Lower lobe of right lung (tissue), 2 donors: ENCODE data around the gene CSNK1D. TPM values are rescaled to one million over a fixed set of nuclear protein-coding genes. Genes with fewer than 3 reads are reported as not detected.
A peak's percentile ranks its signal among the peaks of the same experiment; 100 is the strongest.
"Not testable (repeated sequence)": the region's sequence is repeated elsewhere in the genome, so short reads cannot be mapped to it uniquely, and the experiment has no call there.

Experiments used
- ATAC-seq, 2 donors: fragments of 200-7000 bp; cut with Tn5 transposase; one replicate each; pipeline ENCODE4 v1.9.1; 2020 to 2022; ENCODE audit warnings: mild to moderate bottlenecking in 2 of 2, moderate library complexity in 2 of 2
- DNase-seq: peaks from one replicate; pipeline ENCODE4 v3.0.0-alpha.2; 2020
- H3K27ac ChIP-seq: fragments of 200-600 bp; one replicate; pipeline ENCODE4 v1.8.0; 2022
- H3K27me3 ChIP-seq: fragments of 200-600 bp; one replicate; pipeline ENCODE4 v1.8.0; 2022; ENCODE audit warnings: low read depth
- H3K36me3 ChIP-seq: fragments of 200-600 bp; one replicate; pipeline ENCODE4 v1.8.0; 2022; ENCODE audit warnings: mild to moderate bottlenecking
- H3K4me1 ChIP-seq: fragments of 200-600 bp; one replicate; pipeline ENCODE4 v1.8.0; 2022
- H3K4me3 ChIP-seq: fragments of 200-600 bp; one replicate; pipeline ENCODE4 v1.8.0; 2022; ENCODE audit warnings: mild to moderate bottlenecking
- H3K9me3 ChIP-seq: fragments of 200-600 bp; one replicate; pipeline ENCODE4 v1.8.0; 2022
- CTCF ChIP-seq: fragments of 200-600 bp; IDR thresholded peaks from one replicate; pipeline ENCODE4 v1.8.0; 2022; ENCODE audit warnings: antibody characterized with exemption, mild to moderate bottlenecking
- intact Hi-C: fragments of 100-400 bp; cut with DNase I; formaldehyde crosslinking; loops from one replicate; pipeline ENCODE4 v1.11.0; 2022
- microRNA-seq: library from miRNA; unstranded; fragments of <30 nt; microRNA quantifications from one replicate; pipeline ENCODE4 v1.2.0, GENCODE V29; 2020; ENCODE audit warnings: borderline number of aligned reads
- total RNA-seq: library from RNA; stranded (reverse); fragmentation: NEBNext Ultra II Directional; extraction: Animal tissue kit (Norgen Biotek cat#: 25700); gene quantifications from one replicate; pipeline ENCODE4 v1.2.1, GENCODE V29; 2021
- donor health status: DM: no; HTN: yes; CAD: no; lungs with severe emphysema.

Gene CSNK1D
- total RNA-seq, 1 donor from 2014 or later = 146 TPM

GRCh38 chr17:82193520-82194220 is 79.8 kb downstream of the CSNK1D start:
- peak overlapping the region; percentile 63 for H3K27ac ChIP-seq
- H3K4me3 ChIP-seq = peak overlapping the region; percentile 30
- peaks cover 44% of the 10 kb centered on the region for H3K36me3 ChIP-seq
- no peak for DNase-seq
- ATAC-seq = peak; percentile 69 to 70
- intact Hi-C loops = no loop called here
- H3K4me1 ChIP-seq = no peaks in the 10 kb centered on the region
- no peaks in the 10 kb centered on the region for H3K9me3 ChIP-seq
- no peak for TF ChIP-seq CTCF
- no peaks in the 10 kb centered on the region for H3K27me3 ChIP-seq

GRCh38 chr17:82193050-82193449 is 80.5 kb downstream of the CSNK1D start:
- H3K4me3 ChIP-seq, intact Hi-C loops, ATAC-seq, H3K27me3 ChIP-seq, H3K4me1 ChIP-seq, DNase-seq, H3K9me3 ChIP-seq: not testable (repeated sequence)
- Histone ChIP-seq H3K36me3 (peaks cover 44% of the 10 kb centered on the region), H3K27ac (peak overlapping the region; percentile 63)

Small RNA genes within 50 kb of the gene (microRNA-seq; reads per million reads assigned to microRNA genes)
- gene MIR6787 = not detected

Other genes with a start within 250 kb of the CSNK1D start
- gene RAC3, start 242.0 kb downstream of the CSNK1D start, total RNA-seq = 2.8 TPM
- 133 TPM for gene DCXR, start 236.0 kb downstream of the CSNK1D start, total RNA-seq
- gene RFNG, start 221.9 kb downstream of the CSNK1D start, total RNA-seq = 35.1 TPM
- gene GPS1, start 221.8 kb downstream of the CSNK1D start, total RNA-seq = 71.5 TPM
- 85.1 TPM for gene DUS1L, start 207.9 kb downstream of the CSNK1D start, total RNA-seq
- gene FASN, start 175.5 kb downstream of the CSNK1D start, total RNA-seq = 302 TPM
- gene CCDC57, start 60.9 kb downstream of the CSNK1D start, total RNA-seq = 63.4 TPM
- 81.9 TPM for gene SLC16A3, start 44.7 kb downstream of the CSNK1D start, total RNA-seq
- gene CD7, start 43.9 kb upstream of the CSNK1D start, total RNA-seq = 7.1 TPM
- 44.5 TPM for gene SECTM1, start 60.1 kb upstream of the CSNK1D start, total RNA-seq
- not detected for gene TEX19, start 85.5 kb upstream of the CSNK1D start, total RNA-seq
- not detected for gene UTS2R, start 98.1 kb upstream of the CSNK1D start, total RNA-seq
- 60.2 TPM for gene HEXD, start 144.6 kb upstream of the CSNK1D start, total RNA-seq
- 27.1 TPM for gene OGFOD3, start 144.9 kb upstream of the CSNK1D start, total RNA-seq
- 132 TPM for gene CYBC1, start 177.1 kb upstream of the CSNK1D start, total RNA-seq
- 54.9 TPM for gene NARF, start 185.0 kb upstream of the CSNK1D start, total RNA-seq
- gene FOXK2, start 246.0 kb upstream of the CSNK1D start, total RNA-seq = 60.1 TPM